K562 (cell line): ENCODE measurements around the gene WASL. TPM values are rescaled to one million over a fixed set of nuclear protein-coding genes. Genes with fewer than 3 reads are reported as not detected.

Experiments
- CREM ChIP-seq: IDR thresholded peaks from 2 replicates; pipeline ENCODE4 v1.6.1; 2014; ENCODE audit warnings: antibody characterized with exemption, low read depth
- ELF4 ChIP-seq: fragments of 450-650 bp; formaldehyde crosslinking; IDR thresholded peaks from 2 replicates; pipeline ENCODE4 v1.4.0; 2022; ENCODE audit warnings: missing genetic modification characterization
- ELK1 ChIP-seq: sonication (generic); formaldehyde crosslinking; IDR thresholded peaks from 2 replicates; pipeline ENCODE4 v1.8.1; 2022; ENCODE audit warnings: missing genetic modification reagents
- FOXM1 ChIP-seq, 2 experiments: fragments of 450-650 bp in 1 of 2; sonication (generic) in 1 of 2; formaldehyde crosslinking in 1 of 2; IDR thresholded peaks; 2 replicates each; pipeline versions ENCODE4 v1.6.1 to v1.9.0; 2017 to 2022; ENCODE audit warnings: low read depth in 2 of 2, mild to moderate bottlenecking in 2 of 2, missing genetic modification reagents in 1 of 2, moderate library complexity in 1 of 2
- GABPB1 ChIP-seq: sonication (generic); formaldehyde crosslinking; IDR thresholded peaks from 2 replicates; pipeline ENCODE4 v1.8.0; 2022; ENCODE audit warnings: mild to moderate bottlenecking, missing genetic modification reagents
- GTF2F1 ChIP-seq: IDR thresholded peaks from 2 replicates; pipeline ENCODE4 v1.6.1; 2011; ENCODE audit warnings: low read depth, low read length, improper control_type of control experiment
- KLF10 ChIP-seq: fragments of 250-450 bp; sonication (Bioruptor Pico); IDR thresholded peaks from 2 replicates; pipeline ENCODE4 v1.6.1; 2021; ENCODE audit warnings: matching md5 sums
- MAFK ChIP-seq: IDR thresholded peaks from 2 replicates; pipeline ENCODE4 v1.6.1; 2011; ENCODE audit warnings: low read length, improper control_type of control experiment
- MLX ChIP-seq, 2 experiments: fragments of 450-650 bp in 1 of 2; sonication (generic) in 1 of 2; formaldehyde crosslinking; conservative IDR thresholded peaks; 2 replicates each; pipeline versions ENCODE4 v1.4.0 to v1.8.1; 2020 to 2022; ENCODE audit warnings: mild to moderate bottlenecking in 1 of 2, missing genetic modification reagents in 1 of 2
- NUFIP1 ChIP-seq: fragments of 450-650 bp; IDR thresholded peaks from 2 replicates; pipeline ENCODE4 v1.6.1; 2018; ENCODE audit not compliant: partially characterized antibody
- PHB ChIP-seq: fragments of 250-450 bp; sonication (Bioruptor Pico); IDR thresholded peaks from 2 replicates; pipeline ENCODE4 v1.5.0; 2021
- POU5F1 ChIP-seq: fragments of 150-350 bp; IDR thresholded peaks from 2 replicates; pipeline ENCODE4 v1.6.1; 2014; ENCODE audit warnings: borderline replicate concordance, low read length, low read depth, mild to moderate bottlenecking; ENCODE audit not compliant: partially characterized antibody
- RBM15 ChIP-seq: fragments of 200-400 bp; formaldehyde crosslinking; IDR thresholded peaks from 2 replicates; pipeline ENCODE4 v1.6.1; 2018; ENCODE audit warnings: mild to moderate bottlenecking, low read length, moderate library complexity; ENCODE audit not compliant: insufficient read depth
- RBM17 ChIP-seq: fragments of 200-400 bp; formaldehyde crosslinking; IDR thresholded peaks from 2 replicates; pipeline ENCODE4 v1.6.1; 2017; ENCODE audit warnings: low read depth, mild to moderate bottlenecking, low read length, borderline replicate concordance
- SAFB ChIP-seq: fragments of 200-400 bp; formaldehyde crosslinking; IDR thresholded peaks from 2 replicates; pipeline ENCODE4 v1.6.1; 2017; ENCODE audit warnings: low read depth, low read length, borderline replicate concordance
- TAF1 ChIP-seq: IDR thresholded peaks from 2 replicates; pipeline ENCODE4 v1.6.1; 2011; ENCODE audit warnings: mild to moderate bottlenecking, low read length, moderate library complexity; ENCODE audit not compliant: insufficient read depth, control insufficient read depth, severe bottlenecking; ENCODE audit errors: extremely low read depth
- TCF3 ChIP-seq: sonication (generic); formaldehyde crosslinking; IDR thresholded peaks from 2 replicates; pipeline ENCODE4 v1.4.0; 2020; ENCODE audit warnings: mild to moderate bottlenecking, missing genetic modification reagents
- THAP12 ChIP-seq: fragments of 250-450 bp; sonication (Bioruptor Pico); IDR thresholded peaks from 2 replicates; pipeline ENCODE4 v1.9.0; 2021; ENCODE audit warnings: mild to moderate bottlenecking, inconsistent platforms
- TSC22D4 ChIP-seq: fragments of 450-650 bp; IDR thresholded peaks from 2 replicates; pipeline ENCODE4 v1.6.1; 2016; ENCODE audit warnings: missing genetic modification characterization, missing biosample characterization, control low read depth
- ZBTB43 ChIP-seq: sonication (generic); formaldehyde crosslinking; IDR thresholded peaks from 2 replicates; pipeline ENCODE4 v1.8.0; 2023; ENCODE audit warnings: mild to moderate bottlenecking, missing genetic modification reagents
- ZFPM2 ChIP-seq: fragments of 250-450 bp; sonication (Bioruptor Pico); IDR thresholded peaks from 2 replicates; pipeline ENCODE4 v1.5.1; 2022; ENCODE audit warnings: mild to moderate bottlenecking
- ZFX ChIP-seq: sonication (generic); formaldehyde crosslinking; IDR thresholded peaks from 2 replicates; pipeline ENCODE4 v1.8.0; 2022; ENCODE audit warnings: mild to moderate bottlenecking, missing genetic modification reagents, moderate library complexity
- ZKSCAN3 ChIP-seq: fragments of 250-450 bp; sonication (Bioruptor Pico); IDR thresholded peaks from 2 replicates; pipeline ENCODE4 v1.4.0; 2020
- polyA plus RNA-seq, 8 experiments: library from polyadenylated mRNA; depleted of rRNA in 4 of 8; stranded (reverse) in 5 of 8; unstranded in 3 of 8; fragments of >200 nt; fragmentation: Nextera tagmentation in 2 of 8; fragmentation: Illumina TruSeq in 1 of 8; extraction: Ambion mirVana in 2 of 8; extraction: Trizol in 1 of 8; gene quantifications; 2 replicates each; pipeline versions ENCODE4 v1.2.1 to v1.2.3, GENCODE V29; 2011 to 2014; ENCODE audit warnings: inconsistent platforms in 1 of 8, missing spikeins in 1 of 8
- total RNA-seq, 7 experiments: library from RNA; depleted of rRNA in 6 of 7; stranded (reverse); fragments of >200 nt in 6 of 7; fragmentation: Illumina TruSeq in 2 of 7; extraction: Trizol in 2 of 7; gene quantifications; 2 replicates each; pipeline versions ENCODE4 v1.2.1 to v1.2.3, GENCODE V29; 2011 to 2021; ENCODE audit warnings: low replicate concordance in 1 of 7

The WASL gene
- total and polyA plus RNA-seq, 9 of the 15 experiments (the other 6 are each of a cell fraction or from before 2014, with no cell fraction given): 3.2 to 13.9 (median 8.3) TPM

- TF ChIP-seq ZBTB43: peak; percentile 34; the same call in 1 of the 2 replicates
- TF ChIP-seq THAP12: peak; percentile 94
- no peak for TF ChIP-seq KLF10
- no peak; the same call in 1 of the 2 replicates for TF ChIP-seq TCF3 (CRISPR knock-in tag)
- peak; percentile 87 for TF ChIP-seq ZFX (CRISPR knock-in tag)
- no peak for TF ChIP-seq RBM15
- peak; percentile 57 for TF ChIP-seq CREM
- TF ChIP-seq TAF1: peak; percentile 96
- no peak for TF ChIP-seq RBM17
- peak; percentile 76 for TF ChIP-seq PHB (CRISPR knock-in tag)
- no peak for TF ChIP-seq POU5F1
- peak; percentile 87 for TF ChIP-seq GABPB1 (CRISPR knock-in tag)
- no peak for TF ChIP-seq ELK1 (CRISPR knock-in tag)
- TF ChIP-seq NUFIP1: no peak
- no peak for TF ChIP-seq TSC22D4
- TF ChIP-seq ELF4 (CRISPR knock-in tag): 0 out of 2 replicates have a peak, but pooled peaks have one; percentile 38
- TF ChIP-seq ZFPM2 (CRISPR knock-in tag): peak; percentile 87; the same call in 1 of the 2 replicates
- no peak for TF ChIP-seq SAFB
- TF ChIP-seq FOXM1 (IDR thresholded peaks at IDR 0.05; ENCODE audit: low read depth): no peak
- no peak; the same call in 1 of the 2 replicates for TF ChIP-seq FOXM1 (CRISPR knock-in tag; IDR thresholded peaks at IDR 0.05; ENCODE audit: low read depth)
- TF ChIP-seq ZKSCAN3 (CRISPR knock-in tag): no peak
- TF ChIP-seq MAFK: no peak; the same call in 1 of the 2 replicates
- peak in 1 of 2 experiments; percentile 91; a peak in 1 of 4 replicates for TF ChIP-seq MLX (CRISPR knock-in tag; conservative IDR thresholded peaks at IDR 0.05)
- peak; percentile 81 for TF ChIP-seq GTF2F1
These were observed at the start of gene WASL (continued) for GRCh38 chr7:123748734-123749536.
